ENCODE data around the gene SOWAHA.

GRCh38 chr5:132770476-132771159 is 42.5 kb upstream of the SOWAHA start:
- no peak for TF ChIP-seq REST (IDR thresholded peaks at IDR 0.05; ENCODE audit: insufficient read depth in 1 of 2, low read depth in 2 of 2, low read length in 2 of 2)
- no peak for TF ChIP-seq POLR2AphosphoS5 (IDR thresholded peaks at IDR 0.05; ENCODE audit: low read depth, low read length)
- no peak for TF ChIP-seq SIN3A (IDR thresholded peaks at IDR 0.05; ENCODE audit: borderline replicate concordance, insufficient read depth, low read length)
